Omental fat pad (tissue), 4 donors: ENCODE measurements around the gene REPS1. TPM values are rescaled to one million over a fixed set of nuclear protein-coding genes. Genes with fewer than 3 reads are reported as not detected.

Experiments
- ATAC-seq: fragments of 150-250 bp; one replicate; pipeline ENCODE4 v1.9.1; 2016; ENCODE audit warnings: mild to moderate bottlenecking, moderate library complexity; ENCODE audit not compliant: low FRiP score
- DNase-seq: peaks from one replicate; pipeline ENCODE4 v3.0.0-alpha.2; 2019; ENCODE audit warnings: low spot score
- CTCF ChIP-seq, 3 donors: fragments of 450-650 bp; IDR thresholded peaks; one replicate each; pipeline ENCODE4 v1.5.1; 2016 to 2017; ENCODE audit warnings: antibody characterized with exemption in 3 of 3, mild to moderate bottlenecking in 3 of 3, moderate library complexity in 2 of 3
- total RNA-seq, 4 donors: library from RNA; depleted of rRNA; stranded (reverse); fragments of >200 nt; gene quantifications; one replicate each; pipeline ENCODE4 v1.1.0, GENCODE V29; 2016

REPS1 gene
- total RNA-seq, 4 donors from 2014 or later = 25.2 to 46.0 (median 35.9) TPM

- ATAC-seq (no peak), DNase-seq (no peak)
- TF ChIP-seq CTCF (IDR thresholded peaks at IDR 0.05) = no peak
Measured at GRCh38 chr6:138882369-138883017, 105.6 kb downstream of the REPS1 start.

- no peak for DNase-seq
- no peak for ATAC-seq
- TF ChIP-seq CTCF (IDR thresholded peaks at IDR 0.05) = no peak
Measured at GRCh38 chr6:138873191-138873590, 114.9 kb downstream of the REPS1 start.

DNA sequence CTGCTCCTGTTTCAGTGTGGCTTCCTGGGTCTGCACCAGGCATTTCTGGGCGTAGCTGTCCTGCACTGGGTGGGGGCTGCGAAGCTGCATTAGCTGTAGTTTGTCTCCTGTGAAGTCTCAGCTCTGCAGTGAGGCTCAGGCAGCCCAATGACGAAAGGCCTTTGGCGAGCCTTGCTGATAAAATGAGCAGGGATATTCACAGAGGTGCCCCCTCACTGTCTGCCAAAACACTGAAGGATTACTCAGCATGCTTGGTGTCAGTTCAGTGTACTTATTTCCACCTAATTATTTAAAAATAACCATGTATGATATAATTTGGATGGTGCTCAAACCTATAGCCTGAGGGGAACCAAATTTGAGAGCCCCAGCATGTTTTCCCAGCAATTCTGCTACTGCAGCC, 118.7 kb downstream of the REPS1 start:
- ATAC-seq (peak; percentile 37), DNase-seq (no peak)
- no peak for TF ChIP-seq CTCF (IDR thresholded peaks at IDR 0.05)

- no peak for TF ChIP-seq CTCF (IDR thresholded peaks at IDR 0.05)
- ATAC-seq (no peak), DNase-seq (no peak)
Measured at GRCh38 chr6:138868181-138868580, 119.9 kb downstream of the REPS1 start.

- ATAC-seq = no peak
- no peak for DNase-seq
- TF ChIP-seq CTCF (IDR thresholded peaks at IDR 0.05) = no peak
Measured at GRCh38 chr6:138865480-138866109, 122.5 kb downstream of the REPS1 start.

GRCh38 chr6:138864343-138864890, 123.6 kb downstream of the REPS1 start:
- DNase-seq = no peak
- ATAC-seq = no peak
- TF ChIP-seq CTCF (IDR thresholded peaks at IDR 0.05) = no peak

DNA sequence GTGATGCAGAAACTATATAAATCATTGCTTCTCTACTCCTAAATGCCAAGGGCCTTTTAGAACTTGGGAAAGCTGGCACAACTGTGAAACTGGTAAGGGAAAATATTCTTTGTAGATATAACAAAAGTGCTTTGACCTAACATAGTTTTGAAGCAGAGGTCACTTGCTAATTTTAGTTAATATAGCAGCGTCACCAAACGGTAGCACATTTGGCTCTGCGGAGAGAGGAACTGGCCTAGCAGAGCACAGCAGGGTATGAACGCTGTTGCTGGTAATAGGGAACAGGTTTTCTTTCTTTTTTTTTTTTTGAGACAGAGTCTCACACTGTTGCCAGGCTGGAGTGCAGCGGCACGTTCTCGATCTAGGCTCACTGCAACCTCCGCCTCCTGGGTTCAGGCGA, 124.7 kb downstream of the REPS1 start:
- DNase-seq = no peak
- TF ChIP-seq CTCF (IDR thresholded peaks at IDR 0.05) = no peak

More for the DNA sequence above, 124.7 kb downstream of the REPS1 start:
- no peak for ATAC-seq
